Astrocyte (in vitro differentiated cells and primary cell): ENCODE data around the gene ELMO1. TPM values are rescaled to one million over a fixed set of nuclear protein-coding genes. Genes with fewer than 3 reads are reported as not detected.
A peak's percentile ranks its signal among the peaks of the same experiment; 100 is the strongest.

Experiments
- DNase-seq: peaks from one replicate; pipeline ENCODE4 v3.0.0-alpha.2; 2010; ENCODE audit warnings: low read depth
- FAIRE-seq: peaks from 2 replicates; lab custom pipeline; 2011; peaks lifted over from hg19 to GRCh38; lab: Jason Lieb, UNC
- H2AFZ ChIP-seq: 2 replicates; pipeline ENCODE4 v1.6.0; 2012; ENCODE audit warnings: low read depth, low read length, inconsistent platforms
- H3K27ac ChIP-seq: 2 replicates; pipeline ENCODE4 v1.5.1; 2011; ENCODE audit warnings: low read depth, low read length, inconsistent platforms
- H3K27me3 ChIP-seq: 2 replicates; pipeline ENCODE4 v1.6.0; 2011; ENCODE audit warnings: low read length, inconsistent platforms; ENCODE audit not compliant: insufficient read depth
- H3K36me3 ChIP-seq: 2 replicates; pipeline ENCODE4 v1.5.1; 2011; ENCODE audit warnings: low read length, inconsistent platforms; ENCODE audit not compliant: insufficient read depth
- H3K4me1 ChIP-seq: 2 replicates; pipeline ENCODE4 v1.5.1; 2011; ENCODE audit warnings: low read length, inconsistent platforms; ENCODE audit not compliant: insufficient read depth
- H3K4me2 ChIP-seq: 2 replicates; pipeline ENCODE4 v1.6.0; 2012; ENCODE audit warnings: low read length, inconsistent platforms
- H3K4me3 ChIP-seq: 2 replicates; pipeline ENCODE4 v1.5.1; 2011; ENCODE audit warnings: low read depth, mild to moderate bottlenecking, low read length, inconsistent platforms; ENCODE audit not compliant: insufficient read depth
- H3K79me2 ChIP-seq: 2 replicates; pipeline ENCODE4 v1.6.0; 2012; ENCODE audit warnings: mild to moderate bottlenecking, low read length, inconsistent platforms; ENCODE audit not compliant: insufficient read depth
- H3K9ac ChIP-seq: 2 replicates; pipeline ENCODE4 v1.6.0; 2012; ENCODE audit warnings: mild to moderate bottlenecking, low read length, inconsistent platforms
- H3K9me3 ChIP-seq: 2 replicates; pipeline ENCODE4 v1.5.1; 2012; ENCODE audit warnings: low read depth, mild to moderate bottlenecking, low read length, inconsistent platforms; ENCODE audit not compliant: insufficient read depth
- H4K20me1 ChIP-seq: 2 replicates; pipeline ENCODE4 v1.6.0; 2012; ENCODE audit warnings: low read length, inconsistent platforms; ENCODE audit not compliant: insufficient read depth
- H3K27ac Mint-ChIP-seq: one replicate; pipeline ENCODE4 v1.8.0; 2021; ENCODE audit warnings: mild to moderate bottlenecking, mixed read lengths; ENCODE audit not compliant: unreplicated experiment
- H3K27me3 Mint-ChIP-seq: one replicate; pipeline ENCODE4 v1.8.0; 2021; ENCODE audit warnings: low read depth, mixed read lengths; ENCODE audit not compliant: unreplicated experiment
- H3K36me3 Mint-ChIP-seq: one replicate; pipeline ENCODE4 v1.8.0; 2021; ENCODE audit warnings: low read depth, mixed read lengths; ENCODE audit not compliant: unreplicated experiment
- H3K4me1 Mint-ChIP-seq: one replicate; pipeline ENCODE4 v1.8.0; 2021; ENCODE audit warnings: low read depth, mixed read lengths; ENCODE audit not compliant: unreplicated experiment
- H3K4me3 Mint-ChIP-seq: one replicate; pipeline ENCODE4 v1.8.0; 2021; ENCODE audit warnings: mild to moderate bottlenecking, moderate library complexity, mixed read lengths; ENCODE audit not compliant: unreplicated experiment
- H3K9me3 Mint-ChIP-seq: one replicate; pipeline ENCODE4 v1.8.0; 2021; ENCODE audit warnings: mild to moderate bottlenecking, mixed read lengths; ENCODE audit not compliant: unreplicated experiment
- EZH2 ChIP-seq: IDR thresholded peaks from 2 replicates; pipeline ENCODE4 v1.6.1; 2012; ENCODE audit warnings: mild to moderate bottlenecking, low read length, inconsistent platforms; ENCODE audit not compliant: insufficient read depth
- total RNA-seq: library from RNA; stranded (reverse); gene quantifications from 2 replicates; pipeline ENCODE4 v1.2.1, GENCODE V29; 2021
- TF ChIP-seq, protein P1 (sequence below): IDR thresholded peaks from 2 replicates; pipeline ENCODE4 v1.5.1; 2011; ENCODE audit warnings: low read depth, mild to moderate bottlenecking, inconsistent platforms, low read length, moderate library complexity; ENCODE audit not compliant: insufficient read depth

Gene ELMO1
- total RNA-seq, 1 donor from 2014 or later: 20.4 TPM

DNA sequence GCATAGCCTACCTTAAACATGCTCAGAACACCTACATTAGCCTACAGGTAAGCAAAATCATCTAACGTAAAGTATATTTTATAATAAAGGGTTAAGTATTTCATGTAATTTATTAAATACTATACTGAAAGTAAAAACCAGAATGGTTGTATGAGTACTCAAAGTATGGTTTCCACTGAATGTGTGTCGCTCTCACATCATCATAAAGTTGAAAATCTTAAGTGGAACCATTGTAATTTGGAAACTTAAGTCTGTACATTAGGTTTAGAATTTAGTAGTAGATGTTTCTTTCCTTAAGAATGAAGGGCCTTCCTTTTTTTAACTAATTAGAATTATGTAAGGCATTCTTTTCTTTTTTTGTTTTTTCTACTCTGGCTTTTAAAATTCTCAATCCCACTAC, 484.4 kb downstream of the ELMO1 start:
- H3K4me2 ChIP-seq: no peak overlapping the region
- H3K27ac Mint-ChIP-seq: no peak overlapping the region

DNA sequence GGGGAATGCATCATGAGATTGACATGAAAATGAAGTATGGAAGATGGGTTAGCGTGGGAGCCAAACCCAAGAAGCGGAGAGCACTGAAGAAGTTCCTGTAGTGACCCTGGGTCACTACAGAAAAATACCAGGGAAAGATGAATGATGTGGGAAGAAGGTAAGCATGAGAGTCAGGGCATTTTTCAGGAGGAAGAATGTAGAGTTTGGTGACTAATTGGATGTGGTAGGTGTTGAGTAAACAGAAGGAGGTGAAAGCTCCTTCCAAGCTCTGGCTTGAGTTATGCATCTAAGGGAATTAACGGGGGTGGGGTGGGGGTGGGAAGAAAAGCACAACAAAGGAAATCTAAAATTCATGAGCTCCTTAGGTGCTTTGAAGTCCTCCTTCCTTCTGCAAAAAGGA, 486.3 kb downstream of the ELMO1 start:
- H3K4me1 Mint-ChIP-seq: peaks cover 25% of the 10 kb centered on the region
- peaks cover 1% of the 10 kb centered on the region for H3K9me3 Mint-ChIP-seq
- Histone ChIP-seq H3K4me3 (no peak overlapping the region), H4K20me1 (no peaks in the 10 kb centered on the region), H3K27ac (peak overlapping the region; percentile 76), H3K36me3 (no peaks in the 10 kb centered on the region), H3K9ac (peak overlapping the region; percentile 47), H3K9me3 (no peaks in the 10 kb centered on the region), H3K4me2 (peak overlapping the region; percentile 38), H3K79me2 (no peaks in the 10 kb centered on the region), H3K4me1 (peaks cover 12% of the 10 kb centered on the region), H3K27me3 (no peaks in the 10 kb centered on the region), H2AFZ (no peak overlapping the region)
- H3K4me3 Mint-ChIP-seq: no peak overlapping the region
- FAIRE-seq (no peak), DNase-seq (peak; percentile 95)
- H3K27ac Mint-ChIP-seq: peak overlapping the region; percentile 1
- peaks cover 2% of the 10 kb centered on the region for H3K36me3 Mint-ChIP-seq
- TF ChIP-seq, protein P1, sequence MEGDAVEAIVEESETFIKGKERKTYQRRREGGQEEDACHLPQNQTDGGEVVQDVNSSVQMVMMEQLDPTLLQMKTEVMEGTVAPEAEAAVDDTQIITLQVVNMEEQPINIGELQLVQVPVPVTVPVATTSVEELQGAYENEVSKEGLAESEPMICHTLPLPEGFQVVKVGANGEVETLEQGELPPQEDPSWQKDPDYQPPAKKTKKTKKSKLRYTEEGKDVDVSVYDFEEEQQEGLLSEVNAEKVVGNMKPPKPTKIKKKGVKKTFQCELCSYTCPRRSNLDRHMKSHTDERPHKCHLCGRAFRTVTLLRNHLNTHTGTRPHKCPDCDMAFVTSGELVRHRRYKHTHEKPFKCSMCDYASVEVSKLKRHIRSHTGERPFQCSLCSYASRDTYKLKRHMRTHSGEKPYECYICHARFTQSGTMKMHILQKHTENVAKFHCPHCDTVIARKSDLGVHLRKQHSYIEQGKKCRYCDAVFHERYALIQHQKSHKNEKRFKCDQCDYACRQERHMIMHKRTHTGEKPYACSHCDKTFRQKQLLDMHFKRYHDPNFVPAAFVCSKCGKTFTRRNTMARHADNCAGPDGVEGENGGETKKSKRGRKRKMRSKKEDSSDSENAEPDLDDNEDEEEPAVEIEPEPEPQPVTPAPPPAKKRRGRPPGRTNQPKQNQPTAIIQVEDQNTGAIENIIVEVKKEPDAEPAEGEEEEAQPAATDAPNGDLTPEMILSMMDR: no peak
- no peak for TF ChIP-seq EZH2
- no peaks in the 10 kb centered on the region for H3K27me3 Mint-ChIP-seq

More for the DNA sequence above, 484.4 kb downstream of the ELMO1 start:
- H3K79me2 ChIP-seq: no peaks in the 10 kb centered on the region
- no peaks in the 10 kb centered on the region for H3K27me3 ChIP-seq
- H3K36me3 Mint-ChIP-seq: peaks cover 2% of the 10 kb centered on the region
- FAIRE-seq: no peak
- no peak for DNase-seq
- H3K9ac ChIP-seq: no peak overlapping the region
- no peaks in the 10 kb centered on the region for H4K20me1 ChIP-seq
- H3K27me3 Mint-ChIP-seq: no peaks in the 10 kb centered on the region
- H3K4me3 Mint-ChIP-seq: no peak overlapping the region
- H2AFZ ChIP-seq: no peak overlapping the region
- peaks cover 12% of the 10 kb centered on the region for H3K4me1 ChIP-seq
- H3K4me3 ChIP-seq: no peak overlapping the region
- TF ChIP-seq, protein P1: no peak
- no peak for TF ChIP-seq EZH2
- peaks cover 1% of the 10 kb centered on the region for H3K9me3 Mint-ChIP-seq
- H3K36me3 ChIP-seq: no peaks in the 10 kb centered on the region
- H3K27ac ChIP-seq: no peak overlapping the region
- H3K9me3 ChIP-seq: no peaks in the 10 kb centered on the region
- H3K4me1 Mint-ChIP-seq: peaks cover 25% of the 10 kb centered on the region

DNA sequence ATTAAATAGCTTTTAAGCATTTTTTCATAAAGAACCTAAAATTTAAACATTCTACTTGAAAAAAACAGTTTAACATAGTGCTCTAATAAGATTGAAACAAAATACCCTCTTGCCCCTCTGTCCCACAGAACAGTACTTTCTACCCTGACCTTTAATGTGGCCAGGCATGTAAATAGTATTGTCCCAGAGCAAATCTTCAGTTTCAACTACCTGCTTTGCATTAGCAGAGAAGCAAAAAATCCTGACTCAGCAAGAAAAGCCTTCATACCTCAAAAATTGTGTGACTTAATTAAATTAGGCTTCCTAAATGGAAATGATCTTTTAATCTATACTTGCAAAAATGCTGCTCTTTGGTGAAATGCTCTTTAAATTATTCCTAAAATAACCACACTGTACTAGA, 487.0 kb downstream of the ELMO1 start:
- H4K20me1 ChIP-seq: no peaks in the 10 kb centered on the region
- DNase-seq (no peak), FAIRE-seq (no peak)
- H3K9ac ChIP-seq: peak overlapping the region; percentile 47
- H2AFZ ChIP-seq: no peak overlapping the region
- H3K79me2 ChIP-seq: no peaks in the 10 kb centered on the region
- H3K36me3 ChIP-seq: no peaks in the 10 kb centered on the region
- H3K36me3 Mint-ChIP-seq: peaks cover 2% of the 10 kb centered on the region
- no peaks in the 10 kb centered on the region for H3K27me3 Mint-ChIP-seq
- H3K9me3 Mint-ChIP-seq: peaks cover 1% of the 10 kb centered on the region
- H3K4me1 Mint-ChIP-seq: peaks cover 25% of the 10 kb centered on the region
- TF ChIP-seq, protein P1: no peak
- TF ChIP-seq EZH2: no peak
- no peak overlapping the region for H3K4me3 ChIP-seq
- H3K27me3 ChIP-seq: no peaks in the 10 kb centered on the region
- H3K9me3 ChIP-seq: no peaks in the 10 kb centered on the region
- H3K4me3 Mint-ChIP-seq: no peak overlapping the region
- H3K4me2 ChIP-seq: peak overlapping the region; percentile 38
- peaks cover 12% of the 10 kb centered on the region for H3K4me1 ChIP-seq
- H3K27ac Mint-ChIP-seq: peak overlapping the region; percentile 1
- peak overlapping the region; percentile 76 for H3K27ac ChIP-seq
